Activated CD8-positive, alpha-beta T cell treated with anti-CD3 and anti-CD28 coated beads for 36 hours (primary cell): Measurements from ENCODE around the gene TIRAP. TPM values are rescaled to one million over a fixed set of nuclear protein-coding genes. Genes with fewer than 3 reads are reported as not detected.

Source experiments
- ATAC-seq: fragments of 200-7000 bp; cut with Tn5 transposase; one replicate; pipeline ENCODE4 v1.10.0; 2021; ENCODE audit warnings: mild to moderate bottlenecking, moderate library complexity
- CTCF ChIA-PET: fragments of 350-600 bp; sonication (Branson Sonifier 250); formaldehyde crosslinking; loops from one replicate; lab custom pipeline; 2021; ENCODE audit warnings: antibody characterized with exemption; lab: Charles Lee
- POLR2A ChIA-PET: fragments of 350-600 bp; sonication (Branson Sonifier 250); formaldehyde crosslinking; loops from one replicate; lab custom pipeline; 2021; ENCODE audit warnings: antibody characterized with exemption; lab: Charles Lee
- DNase-seq: peaks from one replicate; pipeline ENCODE4 v3.0.0-alpha.2; 2020
- H3K27ac Mint-ChIP-seq: one replicate; pipeline ENCODE4 v1.8.0; 2021; ENCODE audit warnings: mild to moderate bottlenecking, mixed read lengths
- H3K27me3 Mint-ChIP-seq: one replicate; pipeline ENCODE4 v1.8.0; 2021; ENCODE audit warnings: mixed read lengths
- H3K36me3 Mint-ChIP-seq: one replicate; pipeline ENCODE4 v1.8.0; 2021; ENCODE audit warnings: low read depth, mixed read lengths
- H3K4me1 Mint-ChIP-seq: one replicate; pipeline ENCODE4 v1.8.0; 2021; ENCODE audit warnings: low read depth, mixed read lengths
- H3K4me3 Mint-ChIP-seq: one replicate; pipeline ENCODE4 v1.8.0; 2021; ENCODE audit warnings: mild to moderate bottlenecking, moderate library complexity, mixed read lengths
- H3K9me3 Mint-ChIP-seq: one replicate; pipeline ENCODE4 v1.8.0; 2021; ENCODE audit warnings: mixed read lengths
- intact Hi-C: fragments of 100-400 bp; cut with micrococcal nuclease; formaldehyde crosslinking; loops from one replicate; pipeline ENCODE4 v1.10.0; 2022
- total RNA-seq, 2 experiments: library from RNA; stranded (reverse); gene quantifications; one replicate each; pipeline ENCODE4 v1.2.3, GENCODE V29; 2021
- TF ChIP-seq, protein P1 (sequence below): fragments of 200-600 bp; IDR thresholded peaks from one replicate; pipeline ENCODE4 v1.8.0; 2022; ENCODE audit warnings: antibody characterized with exemption, mild to moderate bottlenecking

The TIRAP gene, protein sequence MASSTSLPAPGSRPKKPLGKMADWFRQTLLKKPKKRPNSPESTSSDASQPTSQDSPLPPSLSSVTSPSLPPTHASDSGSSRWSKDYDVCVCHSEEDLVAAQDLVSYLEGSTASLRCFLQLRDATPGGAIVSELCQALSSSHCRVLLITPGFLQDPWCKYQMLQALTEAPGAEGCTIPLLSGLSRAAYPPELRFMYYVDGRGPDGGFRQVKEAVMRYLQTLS
- 1 to 10 TPM; 4.6 to 4.9 TPM for total RNA-seq

DNA sequence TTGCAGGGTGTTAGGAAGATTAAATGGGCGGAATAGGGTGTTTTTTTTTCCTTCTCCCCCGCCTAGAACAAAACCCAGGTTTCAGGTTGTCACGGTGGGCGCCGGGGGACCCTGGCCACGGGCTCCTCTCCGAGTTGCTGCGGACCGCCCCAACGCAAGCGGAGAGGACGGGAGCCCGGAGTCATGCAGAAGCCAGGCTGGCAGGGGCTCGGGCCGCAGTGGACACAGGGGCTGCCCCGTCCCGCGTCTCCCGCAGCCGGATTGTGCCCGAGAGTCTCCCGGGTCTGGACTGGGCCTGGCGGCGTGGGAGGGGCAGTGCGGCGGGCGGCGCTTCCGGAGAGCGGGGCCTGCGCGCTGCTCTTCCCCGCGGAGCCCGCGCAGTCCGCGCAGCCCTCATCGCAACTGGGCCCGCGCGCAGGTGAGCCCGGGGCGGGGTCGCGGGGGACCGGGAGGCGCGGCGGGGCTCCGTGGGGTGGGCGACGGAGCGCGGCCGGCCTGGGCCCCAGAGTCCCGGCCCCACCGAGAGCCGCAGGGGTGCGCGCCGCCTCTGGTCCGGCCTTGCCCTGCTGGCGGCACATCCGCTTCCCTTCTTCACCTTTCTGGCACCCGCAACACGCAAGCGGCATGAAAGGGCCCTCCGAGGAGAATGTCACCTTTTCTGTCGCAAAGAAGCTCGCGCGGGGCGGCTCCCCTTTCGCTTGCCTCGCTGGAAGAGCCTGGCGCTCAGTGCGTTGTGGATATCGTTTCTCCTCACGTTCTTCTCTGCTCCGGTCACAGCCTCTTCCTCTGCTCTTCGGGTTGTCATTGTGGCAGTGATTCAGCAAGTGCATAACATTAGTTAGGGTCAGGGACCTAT, at the start of gene TIRAP:
Gene TIRAP (plus strand): TSS at position 358 of the 856 bp plus-strand sequence. CDS start 7,802 bp downstream, outside the sequence.
- Mint-ChIP-seq H3K27ac (peak within 1 kb of the TSS; percentile 91), H3K4me3 (peak within 1 kb of the TSS; percentile 99), H3K4me1 (peaks cover 46% of the 10 kb centered on the region), H3K27me3 (no peaks in the 10 kb centered on the region), H3K36me3 (peaks cover 6% of the 10 kb centered on the region), H3K9me3 (no peaks in the 10 kb centered on the region)
- DNase-seq = peak; percentile 73
- ChIA-PET POLR2A (interaction anchor here (0.6 to 3.2 kb wide), 12 partner anchors 11 to 52 kb away, joined by 3 to 25 read pairs (median 3); partner anchors contain the start of genes FOXRED1 and SRPRA), CTCF (interaction anchor here (1.0 kb wide), 1 partner anchor 16 kb away, joined by 3 read pairs; no protein-coding TSS in a partner anchor)
- ATAC-seq = peak; percentile 63
- intact Hi-C loops = no loop called here
- TF ChIP-seq, protein P1, sequence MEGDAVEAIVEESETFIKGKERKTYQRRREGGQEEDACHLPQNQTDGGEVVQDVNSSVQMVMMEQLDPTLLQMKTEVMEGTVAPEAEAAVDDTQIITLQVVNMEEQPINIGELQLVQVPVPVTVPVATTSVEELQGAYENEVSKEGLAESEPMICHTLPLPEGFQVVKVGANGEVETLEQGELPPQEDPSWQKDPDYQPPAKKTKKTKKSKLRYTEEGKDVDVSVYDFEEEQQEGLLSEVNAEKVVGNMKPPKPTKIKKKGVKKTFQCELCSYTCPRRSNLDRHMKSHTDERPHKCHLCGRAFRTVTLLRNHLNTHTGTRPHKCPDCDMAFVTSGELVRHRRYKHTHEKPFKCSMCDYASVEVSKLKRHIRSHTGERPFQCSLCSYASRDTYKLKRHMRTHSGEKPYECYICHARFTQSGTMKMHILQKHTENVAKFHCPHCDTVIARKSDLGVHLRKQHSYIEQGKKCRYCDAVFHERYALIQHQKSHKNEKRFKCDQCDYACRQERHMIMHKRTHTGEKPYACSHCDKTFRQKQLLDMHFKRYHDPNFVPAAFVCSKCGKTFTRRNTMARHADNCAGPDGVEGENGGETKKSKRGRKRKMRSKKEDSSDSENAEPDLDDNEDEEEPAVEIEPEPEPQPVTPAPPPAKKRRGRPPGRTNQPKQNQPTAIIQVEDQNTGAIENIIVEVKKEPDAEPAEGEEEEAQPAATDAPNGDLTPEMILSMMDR = no peak

DNA sequence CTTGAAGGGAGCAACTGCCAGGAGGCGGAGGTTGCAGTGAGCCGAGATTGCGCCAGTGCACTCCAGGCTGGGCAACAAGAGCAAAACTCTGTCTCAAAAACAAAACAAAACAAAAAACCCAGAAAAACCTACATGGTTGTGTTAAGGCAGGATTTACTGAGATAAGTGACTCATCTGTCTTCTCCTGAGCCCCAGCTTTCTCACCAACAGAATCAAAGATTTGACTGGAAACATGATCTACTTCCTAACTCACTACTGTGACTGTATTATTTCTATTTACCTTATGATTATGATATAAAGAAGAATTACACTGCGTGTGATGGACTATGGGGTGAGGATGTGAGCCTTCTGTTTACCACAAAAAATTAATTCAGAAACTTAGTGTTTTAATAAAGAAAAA, 49.5 kb upstream of the TIRAP start:
- ChIA-PET POLR2A (no interaction called here), CTCF (interaction anchor here (0.8 kb wide), 1 partner anchor 8 kb away, joined by 4 read pairs; no protein-coding TSS in a partner anchor)
- no peaks in the 10 kb centered on the region for H3K9me3 Mint-ChIP-seq
- no peaks in the 10 kb centered on the region for H3K27me3 Mint-ChIP-seq
- H3K27ac Mint-ChIP-seq = no peak overlapping the region
- DNase-seq (no peak), ATAC-seq (no peak)
- intact Hi-C loops = no loop called here
- TF ChIP-seq, protein P1 = no peak
- H3K4me3 Mint-ChIP-seq = no peak overlapping the region
- no peaks in the 10 kb centered on the region for H3K4me1 Mint-ChIP-seq
- peaks cover 5% of the 10 kb centered on the region for H3K36me3 Mint-ChIP-seq

DNA sequence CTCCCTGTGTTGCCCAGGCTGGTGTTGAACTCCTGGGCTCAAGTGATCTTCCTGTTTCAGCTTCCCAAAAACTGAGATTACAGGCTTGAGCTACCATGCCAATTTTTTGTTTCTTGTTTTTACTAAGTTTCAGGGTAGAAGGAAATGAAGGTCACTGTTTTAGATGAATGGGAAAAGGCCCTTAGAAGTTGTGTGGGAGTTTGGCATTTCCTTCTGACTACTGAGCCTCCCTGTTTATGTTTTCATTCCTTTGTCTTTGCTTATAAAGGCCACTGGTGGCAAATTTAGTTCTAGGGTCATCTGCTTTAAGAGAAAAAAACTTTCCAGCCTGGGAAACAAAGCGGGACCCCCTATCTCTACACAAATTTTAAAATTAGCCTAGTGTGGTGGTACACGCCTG, 36.3 kb upstream of the TIRAP start:
- intact Hi-C loops = no loop called here
- ATAC-seq = no peak

DNA sequence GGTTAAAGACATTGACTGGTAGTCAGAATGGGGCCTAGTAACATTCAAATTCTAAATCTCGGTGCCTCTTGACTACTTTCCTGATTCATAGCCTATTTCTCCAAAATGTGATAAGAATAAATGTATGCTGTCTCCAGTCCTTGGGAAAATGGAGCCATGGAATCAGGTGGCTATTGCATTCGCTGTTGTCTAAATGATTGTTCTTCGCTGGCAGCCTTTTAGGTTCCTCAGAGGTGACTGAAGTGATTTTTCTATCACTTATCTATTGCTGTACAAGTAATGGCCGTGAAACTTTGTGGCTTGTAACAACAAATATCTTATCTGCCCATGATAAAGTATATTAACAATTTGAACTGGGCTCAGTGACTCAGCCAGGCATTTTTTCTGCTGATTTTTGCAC, 29.6 kb upstream of the TIRAP start:
- Mint-ChIP-seq H3K9me3 (no peaks in the 10 kb centered on the region), H3K27ac (no peak overlapping the region), H3K36me3 (peaks cover 12% of the 10 kb centered on the region), H3K4me3 (no peak overlapping the region), H3K27me3 (no peaks in the 10 kb centered on the region), H3K4me1 (no peaks in the 10 kb centered on the region)
- ChIA-PET POLR2A (no interaction called here), CTCF (interaction anchor here (0.7 kb wide), 1 partner anchor 22 kb away, joined by 3 read pairs; no protein-coding TSS in a partner anchor)
- ATAC-seq (no peak), DNase-seq (no peak)
- intact Hi-C loops = no loop called here
- TF ChIP-seq, protein P1 = no peak

More for the DNA sequence above, 36.3 kb upstream of the TIRAP start:
- no peaks in the 10 kb centered on the region for H3K9me3 Mint-ChIP-seq
- ChIA-PET CTCF (no interaction called here), POLR2A (no interaction called here)
- H3K4me1 Mint-ChIP-seq = no peaks in the 10 kb centered on the region
- no peak for DNase-seq
- no peak overlapping the region for H3K27ac Mint-ChIP-seq
- H3K36me3 Mint-ChIP-seq = peaks cover 8% of the 10 kb centered on the region
- no peak overlapping the region for H3K4me3 Mint-ChIP-seq
- no peaks in the 10 kb centered on the region for H3K27me3 Mint-ChIP-seq
- TF ChIP-seq, protein P1 = no peak
